Natural killer cell (primary cell): Measurements from ENCODE around the gene LTBP4. TPM values are rescaled to one million over a fixed set of nuclear protein-coding genes. Genes with fewer than 3 reads are reported as not detected.

ENCODE experiments used
- ATAC-seq, 3 donors: fragments of 150-1000 bp in 2 of 3; fragments of 200-7000 bp in 1 of 3; cut with Tn5 transposase; 1 replicate in 1 of 3; 2 replicates in 2 of 3; pipeline ENCODE4 v1.10.0; 2021; ENCODE audit warnings: mild to moderate bottlenecking in 2 of 3, moderate library complexity in 2 of 3
- DNase-seq, 2 donors: peaks; one replicate each; pipeline versions ENCODE4 v3.0.0 to v3.0.0-alpha.2; 2013 to 2021; ENCODE audit warnings: mixed read lengths in 1 of 2
- H3K27ac ChIP-seq: one replicate; pipeline ENCODE4 v1.5.1; 2013; ENCODE audit warnings: mild to moderate bottlenecking, low read length
- H3K27me3 ChIP-seq: one replicate; pipeline ENCODE4 v1.6.1; 2013; ENCODE audit warnings: low read length; ENCODE audit not compliant: control insufficient read depth, insufficient read depth
- H3K36me3 ChIP-seq: one replicate; pipeline ENCODE4 v1.6.1; 2013; ENCODE audit warnings: low read length; ENCODE audit not compliant: control insufficient read depth, insufficient read depth
- H3K4me1 ChIP-seq: one replicate; pipeline ENCODE4 v1.6.1; 2013; ENCODE audit warnings: low read length; ENCODE audit not compliant: control insufficient read depth, insufficient read depth
- H3K4me3 ChIP-seq: one replicate; pipeline ENCODE4 v1.5.1; 2013; ENCODE audit warnings: low read length
- H3K9me3 ChIP-seq: one replicate; pipeline ENCODE4 v1.6.1; 2013; ENCODE audit warnings: low read length; ENCODE audit not compliant: control insufficient read depth, insufficient read depth
- H3K27ac Mint-ChIP-seq, 2 donors: one replicate each; pipeline ENCODE4 v1.8.0; 2022; ENCODE audit warnings: mild to moderate bottlenecking in 2 of 2, mixed read lengths in 2 of 2, moderate library complexity in 1 of 2
- H3K27me3 Mint-ChIP-seq, 2 donors: one replicate each; pipeline ENCODE4 v1.8.0; 2022; ENCODE audit warnings: low read depth in 2 of 2, mixed read lengths in 2 of 2
- H3K36me3 Mint-ChIP-seq: one replicate; pipeline ENCODE4 v1.8.0; 2022; ENCODE audit warnings: mixed read lengths
- H3K4me1 Mint-ChIP-seq, 2 donors: one replicate each; pipeline ENCODE4 v1.8.0; 2022; ENCODE audit warnings: mixed read lengths in 2 of 2
- H3K4me3 Mint-ChIP-seq: one replicate; pipeline ENCODE4 v1.8.0; 2022; ENCODE audit warnings: mild to moderate bottlenecking, moderate library complexity, mixed read lengths
- H3K9me3 Mint-ChIP-seq, 2 donors: one replicate each; pipeline ENCODE4 v1.8.0; 2022; ENCODE audit warnings: mixed read lengths in 2 of 2
- CTCF ChIP-seq: fragments of 200-600 bp; IDR thresholded peaks from one replicate; pipeline ENCODE4 v1.8.0; 2022; ENCODE audit warnings: antibody characterized with exemption
- WGBS: methylation state at CpG from one replicate; pipeline ENCODE4 v1.1.7; 2013; ENCODE audit warnings: missing lambda C conversion rate; ENCODE audit not compliant: insufficient coverage; 5-methylcytosine and 5-hydroxymethylcytosine counted together
- intact Hi-C: fragments of 100-400 bp; cut with micrococcal nuclease; formaldehyde crosslinking; loops from one replicate; pipeline ENCODE4 v1.14.2; 2022
- total RNA-seq, 4 donors: library from RNA; stranded (reverse); fragments of 120-200 nt in 1 of 4; gene quantifications; one replicate each; pipeline versions ENCODE4 v1.2.3 to v1.2.4, GENCODE V29; 2013 to 2022

Gene LTBP4
- total RNA-seq, 3 donors from 2014 or later (not counting 1 experiment from before 2014, with no cell fraction given) = 153 to 182 (median 157) TPM

- peaks cover 48% of the 10 kb centered on the region for H3K27me3 ChIP-seq
- DNase-seq = no peak
These were observed 3.8 kb upstream of the LTBP4 start for GRCh38 chr19:40597329-40597838.

GRCh38 chr19:40598121-40598917, 2.9 kb upstream of the LTBP4 start:
- H3K36me3 Mint-ChIP-seq = no peaks in the 10 kb centered on the region
- peaks cover 24 to 53% of the 10 kb centered on the region in 2 donors for H3K4me1 Mint-ChIP-seq
- TF ChIP-seq CTCF = peak; percentile 96
- intact Hi-C loops = loop anchor here (1.0 to 5.0 kb wide), 3 partner anchors 46 to 176 kb away; no protein-coding TSS in a partner anchor
- H3K36me3 ChIP-seq = no peaks in the 10 kb centered on the region
- H3K27ac ChIP-seq = no peak overlapping the region
- peaks cover 71% of the 10 kb centered on the region for H3K4me1 ChIP-seq
- peaks cover 55% of the 10 kb centered on the region for H3K27me3 ChIP-seq
- no peak overlapping the region for H3K27ac Mint-ChIP-seq
- H3K27me3 Mint-ChIP-seq = peaks cover 14 to 49% of the 10 kb centered on the region in 2 donors
- no peaks in the 10 kb centered on the region for H3K9me3 Mint-ChIP-seq
- H3K4me3 ChIP-seq = no peak overlapping the region
- DNase-seq = peak; percentile 86 to 91
- 2% methylated on average over 44 of the region's 46 CpGs for WGBS
- ATAC-seq = peak; percentile 71 to 81 (median 76)
- H3K9me3 ChIP-seq = no peaks in the 10 kb centered on the region
- no peak overlapping the region for H3K4me3 Mint-ChIP-seq

More at GRCh38 chr19:40597329-40597838, 3.8 kb upstream of the LTBP4 start:
- ATAC-seq = no peak
- Mint-ChIP-seq H3K27me3 (peaks cover 14 to 40% of the 10 kb centered on the region in 2 donors), H3K4me3 (peak overlapping the region; percentile 40), H3K4me1 (peaks cover 24 to 47% of the 10 kb centered on the region in 2 donors), H3K9me3 (no peaks in the 10 kb centered on the region), H3K27ac (no peak overlapping the region), H3K36me3 (no peaks in the 10 kb centered on the region)
- TF ChIP-seq CTCF = no peak
- Histone ChIP-seq H3K4me1 (peaks cover 61% of the 10 kb centered on the region), H3K4me3 (no peak overlapping the region), H3K9me3 (no peaks in the 10 kb centered on the region), H3K27ac (no peak overlapping the region), H3K36me3 (no peaks in the 10 kb centered on the region)
- 14% methylated on average over 18 of the region's 18 CpGs for WGBS
- intact Hi-C loops = loop anchor here (5.0 kb wide), 2 partner anchors 45 to 175 kb away; no protein-coding TSS in a partner anchor

GRCh38 chr19:40598918-40599307, 2.3 kb upstream of the LTBP4 start:
- DNase-seq (no peak), ATAC-seq (no peak)
- H3K27ac ChIP-seq = no peak overlapping the region
- Mint-ChIP-seq H3K4me1 (peaks cover 26 to 58% of the 10 kb centered on the region in 2 donors), H3K4me3 (no peak overlapping the region), H3K36me3 (no peaks in the 10 kb centered on the region), H3K9me3 (no peaks in the 10 kb centered on the region), H3K27ac (no peak overlapping the region), H3K27me3 (peaks cover 14 to 51% of the 10 kb centered on the region in 2 donors)
- peaks cover 77% of the 10 kb centered on the region for H3K4me1 ChIP-seq
- peaks cover 55% of the 10 kb centered on the region for H3K27me3 ChIP-seq
- H3K4me3 ChIP-seq = no peak overlapping the region
- WGBS = 8% methylated on average over 14 of the region's 15 CpGs
- H3K9me3 ChIP-seq = no peaks in the 10 kb centered on the region
- intact Hi-C loops = loop anchor here (1.0 to 5.0 kb wide), 3 partner anchors 47 to 177 kb away; no protein-coding TSS in a partner anchor
- no peaks in the 10 kb centered on the region for H3K36me3 ChIP-seq
- peak; percentile 29 for TF ChIP-seq CTCF
